MCF 10A (cell line): ENCODE results near the gene BSCL2. TPM values are rescaled to one million over a fixed set of nuclear protein-coding genes. Genes with fewer than 3 reads are reported as not detected.

Experiments used
- Bru-seq: library from RNA; stranded (reverse); fragments of 400-500 nt; gene quantifications from one replicate; lab custom pipeline; 2021; lab: Mats Ljungman, UMichigan
- BruChase-seq, 2 experiments: library from RNA; stranded (reverse); fragments of 400-500 nt; gene quantifications; one replicate each; lab custom pipeline; 2021; lab: Mats Ljungman, UMichigan
- BruUV-seq: library from RNA; stranded (reverse); fragments of 400-500 nt; replicated peaks from 2 replicates; lab custom pipeline; 2021; lab: Mats Ljungman, UMichigan
- CTCF ChIA-PET: fragments of 300-600 bp; sonication (Branson Sonifier 250); formaldehyde crosslinking; extraction: SDS; loops from one replicate; lab custom pipeline; 2021; ENCODE audit warnings: antibody characterized with exemption, inconsistent platforms; lab: Yijun Ruan, JAX
- POLR2A ChIA-PET: fragments of 300-600, 350-650 bp; sonication (Branson Sonifier 250); formaldehyde crosslinking; extraction: SDS; loops from one replicate; lab custom pipeline; 2020; ENCODE audit warnings: antibody characterized with exemption, inconsistent platforms; lab: Yijun Ruan, JAX
- DNase-seq: peaks from one replicate; pipeline ENCODE4 v3.0.0-alpha.2; 2018; ENCODE audit not compliant: unreplicated experiment
- H3K27ac Mint-ChIP-seq: one replicate; pipeline ENCODE4 v1.8.0; 2022; ENCODE audit warnings: mild to moderate bottlenecking, low read depth, mixed read lengths; ENCODE audit not compliant: unreplicated experiment
- H3K27me3 Mint-ChIP-seq: one replicate; pipeline ENCODE4 v1.8.0; 2022; ENCODE audit warnings: mixed read lengths; ENCODE audit not compliant: insufficient read depth, unreplicated experiment
- H3K36me3 Mint-ChIP-seq: one replicate; pipeline ENCODE4 v1.8.0; 2022; ENCODE audit warnings: mild to moderate bottlenecking, moderate library complexity, mixed read lengths; ENCODE audit not compliant: insufficient read depth, unreplicated experiment
- H3K4me1 Mint-ChIP-seq: one replicate; pipeline ENCODE4 v1.8.0; 2022; ENCODE audit warnings: mixed read lengths; ENCODE audit not compliant: insufficient read depth, unreplicated experiment
- H3K4me3 Mint-ChIP-seq: one replicate; pipeline ENCODE4 v1.8.0; 2022; ENCODE audit warnings: mild to moderate bottlenecking, moderate library complexity, mixed read lengths; ENCODE audit not compliant: unreplicated experiment
- H3K9me3 Mint-ChIP-seq: one replicate; pipeline ENCODE4 v1.8.0; 2022; ENCODE audit warnings: mixed read lengths; ENCODE audit not compliant: unreplicated experiment
- CTCF ChIP-seq: fragments of 200-600 bp; IDR thresholded peaks from one replicate; pipeline ENCODE4 v1.8.0; 2022; ENCODE audit warnings: antibody characterized with exemption, mild to moderate bottlenecking; ENCODE audit not compliant: unreplicated experiment
- intact Hi-C: fragments of 100-400 bp; cut with micrococcal nuclease; formaldehyde crosslinking; loops from 2 replicates; pipeline ENCODE4 v1.14.1; 2022
- long read RNA-seq: library from polyadenylated mRNA; stranded (forward); transcript quantifications from one replicate; pipeline ENCODE4 v2.0.0, GENCODE V29; 2022
- total RNA-seq: library from RNA; stranded (reverse); gene quantifications from 2 replicates; pipeline ENCODE4 v1.2.3, GENCODE V29; 2022

The BSCL2 gene
- total RNA-seq (33.1 and 46.6 TPM in 2 replicates), Bru-seq, nascent RNA (percentile 67 among the genes with signal in this experiment), BruChase-seq, experiment 1, labeled RNA remaining after a 6-hour chase (percentile 93 among the genes with signal in this experiment), BruChase-seq, experiment 2, labeled RNA remaining after a 2-hour chase (percentile 82 among the genes with signal in this experiment)
- long read RNA-seq, transcript BSCL2-207 (11 exons, 1,516 nt) = major isoform, 40 of 63 reads
- long read RNA-seq, transcript BSCL2-210 (11 exons, 1,440 nt) = minor isoform, 5 of 63 reads
- long read RNA-seq, partial matches to known transcripts = 4 of 63 reads
- long read RNA-seq, other reads (novel, unspliced or antisense) = 11 of 63 reads

DNA sequence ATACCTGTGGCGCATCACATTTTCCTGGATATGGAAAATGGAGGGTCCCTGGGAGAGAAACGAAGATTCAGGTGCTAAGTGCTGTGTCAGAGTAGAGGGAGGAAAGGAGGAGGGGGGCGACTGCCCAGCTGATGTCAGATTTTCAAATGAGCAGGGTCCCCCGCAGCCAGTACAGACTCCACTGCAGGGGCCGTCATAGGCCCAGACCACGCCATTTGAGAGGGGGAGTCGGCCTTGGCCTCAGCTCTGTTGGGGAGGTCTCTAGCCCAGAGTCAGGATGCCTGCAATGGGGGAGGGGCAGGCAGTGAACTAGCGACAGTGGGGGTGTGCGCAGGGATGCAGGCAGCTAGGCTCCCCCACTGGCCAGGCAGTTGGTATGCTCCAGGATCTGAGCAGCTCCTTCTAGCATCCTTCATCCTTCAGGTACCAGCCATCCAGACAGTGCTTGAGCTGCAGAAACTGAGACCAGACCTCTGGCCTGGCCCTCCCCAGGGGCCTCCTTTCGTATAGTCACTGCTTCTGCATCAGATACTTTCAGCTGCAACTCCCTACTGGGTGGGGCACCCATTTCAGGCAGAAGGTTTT, at the start of gene BSCL2, which contains the start of gene GNG3:
BSCL2 (minus strand) TSS at position 148 of the 585 bp plus-strand sequence. CDS start 229 bp downstream, outside the sequence.
GNG3 (plus strand) TSS at position 400 of the 585 bp plus-strand sequence. CDS start 620 bp downstream, outside the sequence.
- Mint-ChIP-seq H3K9me3 (no peaks in the 10 kb centered on the region), H3K4me3 (peak within 1 kb of the TSS; percentile 92)
- CTCF ChIA-PET = interaction anchor here (0.5 to 7.0 kb wide), 10 partner anchors 13 to 1564 kb away, joined by 3 to 38 read pairs (median 4); partner anchors contain the start of gene TMEM179B

GRCh38 chr11:62755086-62755615, 47.9 kb upstream of the BSCL2 start:
- intact Hi-C loops = no loop called here
- H3K4me3 Mint-ChIP-seq = peak overlapping the region; percentile 98
- TF ChIP-seq CTCF = no peak
- no peaks in the 10 kb centered on the region for H3K27me3 Mint-ChIP-seq
- ChIA-PET POLR2A (interaction anchor here (0.6 to 6.7 kb wide), 9 partner anchors 8 to 626 kb away, joined by 3 to 127 read pairs (median 14); partner anchors contain the start of genes HNRNPUL2, NXF1, POLR2G and STX5), CTCF (interaction anchor here (0.7 kb wide), 1 partner anchor 31 kb away, joined by 3 read pairs; no protein-coding TSS in a partner anchor)
- no peaks in the 10 kb centered on the region for H3K9me3 Mint-ChIP-seq
- H3K4me1 Mint-ChIP-seq = no peaks in the 10 kb centered on the region
- DNase-seq = no peak
- H3K27ac Mint-ChIP-seq = no peak overlapping the region
- no TSS peak for BruUV-seq
- H3K36me3 Mint-ChIP-seq = peaks cover 12% of the 10 kb centered on the region

More for the DNA sequence above, at the start of gene BSCL2, which contains the start of gene GNG3:
- Mint-ChIP-seq H3K4me1 (peaks cover 25% of the 10 kb centered on the region), H3K27me3 (no peaks in the 10 kb centered on the region), H3K27ac (peak within 1 kb of the TSS; percentile 98), H3K36me3 (peaks cover 46% of the 10 kb centered on the region)
- no peak for DNase-seq
- BruUV-seq = no TSS peak
- intact Hi-C loops = no loop called here
- TF ChIP-seq CTCF = no peak
- POLR2A ChIA-PET = interaction anchor here (0.6 to 15.7 kb wide), 8 partner anchors 19 to 1338 kb away, joined by 3 to 197 read pairs (median 6); partner anchors contain the start of genes HNRNPUL2, INTS5, LBHD1 and TTC9C

- intact Hi-C loops = loop anchor here (1.0 kb wide), 1 partner anchor 17 kb away; the partner anchor contains the start of gene TAF6L
- no peak for TF ChIP-seq CTCF
- H3K27me3 Mint-ChIP-seq = no peaks in the 10 kb centered on the region
- ChIA-PET CTCF (interaction anchor here (0.6 to 1.8 kb wide), 9 partner anchors 12 to 1336 kb away, joined by 3 to 9 read pairs (median 4); partner anchors contain the start of genes HNRNPUL2 and TAF6L), POLR2A (interaction anchor here (0.6 to 6.7 kb wide), 46 partner anchors 9 to 1551 kb away, joined by 3 to 127 read pairs (median 5); partner anchors contain the start of genes AHNAK, B3GAT3, C11orf98 and CSKMT)
- peaks cover 3% of the 10 kb centered on the region for H3K4me1 Mint-ChIP-seq
- H3K36me3 Mint-ChIP-seq = peaks cover 17% of the 10 kb centered on the region
- H3K4me3 Mint-ChIP-seq = peak within 1 kb of the TSS; percentile 98
- DNase-seq = peak; percentile 100
- H3K27ac Mint-ChIP-seq = peak within 1 kb of the TSS; percentile 96
- H3K9me3 Mint-ChIP-seq = no peaks in the 10 kb centered on the region
- no TSS peak for BruUV-seq
These were observed 46.7 kb upstream of the BSCL2 start, which contains the start of gene ZBTB3 for GRCh38 chr11:62753736-62754603. ZBTB3 (minus strand) TSS chr11:62754160; CDS start chr11:62753664, 496 bp downstream.
